Panc1 (cell line): Measurements from ENCODE around the gene CMTM8.

Experiments
- CTCF ChIP-seq: fragments of 450-650 bp; IDR thresholded peaks from 2 replicates; pipeline ENCODE4 v1.5.1; 2017; ENCODE audit warnings: mild to moderate bottlenecking
- POLR2AphosphoS5 ChIP-seq: IDR thresholded peaks from 2 replicates; pipeline ENCODE4 v1.6.1; 2012; ENCODE audit warnings: mild to moderate bottlenecking, low read depth, low read length, moderate library complexity
- SIN3A ChIP-seq: IDR thresholded peaks from 2 replicates; pipeline ENCODE4 v1.6.1; 2012; ENCODE audit warnings: low read depth, mild to moderate bottlenecking, low read length, moderate library complexity, borderline replicate concordance; ENCODE audit not compliant: insufficient read depth
- TCF7L2 ChIP-seq: IDR thresholded peaks from 2 replicates; pipeline ENCODE4 v1.6.1; 2011; ENCODE audit warnings: mild to moderate bottlenecking, low read depth, low read length, inconsistent platforms

GRCh38 chr3:32246079-32246675 lies 7.7 kb downstream of the CMTM8 start:
- TF ChIP-seq CTCF (no peak), SIN3A (no peak), TCF7L2 (no peak), POLR2AphosphoS5 (no peak)
